ENCODE results near the gene NMT2. TPM values are rescaled to one million over a fixed set of nuclear protein-coding genes. Genes with fewer than 3 reads are reported as not detected.
"Not testable (repeated sequence)": the region's sequence is repeated elsewhere in the genome, so short reads cannot be mapped to it uniquely, and the experiment has no call there.

Gene NMT2
- polyA plus RNA-seq, 1 donor from 2014 or later: 24.6 TPM

- H3K9me2 ChIP-seq (ENCODE audit: insufficient read depth, low read length): no peaks in the 10 kb centered on the region
- TF ChIP-seq CTCF (IDR thresholded peaks at IDR 0.05; ENCODE audit: poor library complexity, severe bottlenecking) (no peak), SMC3 (conservative IDR thresholded peaks at IDR 0.05; ENCODE audit: poor library complexity) (no peak), EZH2 (IDR thresholded peaks at IDR 0.05; ENCODE audit: borderline replicate concordance, insufficient read depth, low read length, poor library complexity, severe bottlenecking) (no peak), RAD21 (conservative IDR thresholded peaks at IDR 0.05) (no peak), POLR2AphosphoS5 (IDR thresholded peaks at IDR 0.05) (no peak), MXI1 (conservative IDR thresholded peaks at IDR 0.05; ENCODE audit: poor library complexity, severe bottlenecking) (no peak), TAF1 (IDR thresholded peaks at IDR 0.05; ENCODE audit: low read depth) (no peak), REST (IDR thresholded peaks at IDR 0.05; ENCODE audit: borderline replicate concordance) (no peak)
- peaks cover 4% of the 10 kb centered on the region for H3K36me3 ChIP-seq (ENCODE audit: insufficient read depth, low read length)
- no peak overlapping the region for H2AFZ ChIP-seq (ENCODE audit: low read depth, low read length)
- no peaks in the 10 kb centered on the region for H4K20me1 ChIP-seq (ENCODE audit: insufficient read depth)
- no peak overlapping the region for H3K9ac ChIP-seq (ENCODE audit: low read length)
- H3K4me3 ChIP-seq (ENCODE audit: low read length): no peak overlapping the region
- H3K27me3 ChIP-seq (ENCODE audit: insufficient read depth, low read depth, low read length): no peaks in the 10 kb centered on the region
- no peaks in the 10 kb centered on the region for H3F3A ChIP-seq (ENCODE audit: insufficient read depth, low read length, poor library complexity, severe bottlenecking)
- H3K27ac ChIP-seq (ENCODE audit: low read length): no peak overlapping the region
- H3K79me2 ChIP-seq (replicated peaks; ENCODE audit: insufficient read depth, low read length): no peaks in the 10 kb centered on the region
- H3K9me3 ChIP-seq (ENCODE audit: low read length): no peaks in the 10 kb centered on the region
- H3K4me2 ChIP-seq (ENCODE audit: low read length): no peak overlapping the region
Measured at GRCh38 chr10:15202639-15203038, 34.1 kb upstream of the NMT2 start.

GRCh38 chr10:15202301-15202621 is 33.8 kb upstream of the NMT2 start:
- not testable (repeated sequence) for H3K4me2 ChIP-seq (ENCODE audit: low read length); H3K4me3 ChIP-seq (ENCODE audit: low read length); H3K36me3 ChIP-seq (ENCODE audit: insufficient read depth, low read length); H3K9me3 ChIP-seq (ENCODE audit: low read length); H3K9ac ChIP-seq (ENCODE audit: low read length); H4K20me1 ChIP-seq (ENCODE audit: insufficient read depth); H3F3A ChIP-seq (ENCODE audit: insufficient read depth, low read length, poor library complexity, severe bottlenecking); H2AFZ ChIP-seq (ENCODE audit: low read depth, low read length); H3K27me3 ChIP-seq (ENCODE audit: insufficient read depth, low read depth, low read length); H3K79me2 ChIP-seq (replicated peaks; ENCODE audit: insufficient read depth, low read length); H3K9me2 ChIP-seq (ENCODE audit: insufficient read depth, low read length); H3K27ac ChIP-seq (ENCODE audit: low read length)

- Histone ChIP-seq H3F3A (ENCODE audit: insufficient read depth, low read length, poor library complexity, severe bottlenecking) (no peaks in the 10 kb centered on the region), H2AFZ (ENCODE audit: low read depth, low read length) (no peak overlapping the region), H3K9ac (ENCODE audit: low read length) (no peak overlapping the region), H3K27ac (ENCODE audit: low read length) (no peak overlapping the region), H3K27me3 (ENCODE audit: insufficient read depth, low read depth, low read length) (no peaks in the 10 kb centered on the region), H3K79me2 (replicated peaks; ENCODE audit: insufficient read depth, low read length) (no peaks in the 10 kb centered on the region), H3K4me2 (ENCODE audit: low read length) (no peak overlapping the region), H3K9me2 (ENCODE audit: insufficient read depth, low read length) (no peaks in the 10 kb centered on the region), H3K9me3 (ENCODE audit: low read length) (no peaks in the 10 kb centered on the region), H3K4me3 (ENCODE audit: low read length) (no peak overlapping the region), H4K20me1 (ENCODE audit: insufficient read depth) (no peaks in the 10 kb centered on the region), H3K36me3 (ENCODE audit: insufficient read depth, low read length) (peaks cover 4% of the 10 kb centered on the region)
- no peak for TF ChIP-seq POLR2AphosphoS5 (IDR thresholded peaks at IDR 0.05)
Measured at GRCh38 chr10:15201589-15202300, 33.3 kb upstream of the NMT2 start.
